Progenitor cell of endocrine pancreas (in vitro differentiated cells): Measurements from ENCODE around the gene SLC2A4. TPM values are rescaled to one million over a fixed set of nuclear protein-coding genes. Genes with fewer than 3 reads are reported as not detected.

ENCODE experiments used
- DNase-seq: peaks from one replicate; pipeline ENCODE4 v3.0.0; 2021; ENCODE audit warnings: low spot score; ENCODE audit not compliant: unreplicated experiment
- H3K27ac Mint-ChIP-seq: 2 replicates; pipeline ENCODE4 v1.8.0; 2021; ENCODE audit warnings: mild to moderate bottlenecking, moderate library complexity, mixed read lengths
- H3K27me3 Mint-ChIP-seq: 2 replicates; pipeline ENCODE4 v1.8.0; 2021; ENCODE audit warnings: mixed read lengths
- H3K36me3 Mint-ChIP-seq: 2 replicates; pipeline ENCODE4 v1.8.0; 2022; ENCODE audit warnings: mixed read lengths; ENCODE audit not compliant: insufficient read depth
- H3K4me1 Mint-ChIP-seq: 2 replicates; pipeline ENCODE4 v1.8.0; 2021; ENCODE audit warnings: low read depth, mixed read lengths
- H3K4me3 Mint-ChIP-seq: 2 replicates; pipeline ENCODE4 v1.8.0; 2021; ENCODE audit warnings: low read depth, mild to moderate bottlenecking, moderate library complexity, mixed read lengths
- H3K9me3 Mint-ChIP-seq: 2 replicates; pipeline ENCODE4 v1.8.0; 2021; ENCODE audit warnings: low read depth, mixed read lengths
- total RNA-seq: library from RNA; stranded (reverse); gene quantifications from 2 replicates; pipeline ENCODE4 v1.2.1, GENCODE V29; 2021
- TF ChIP-seq, protein P1 (sequence below): fragments of 200-600 bp; sonication (generic); IDR thresholded peaks from one replicate; pipeline ENCODE4 v1.5.0; 2021; ENCODE audit warnings: antibody characterized with exemption, mild to moderate bottlenecking; ENCODE audit not compliant: unreplicated experiment

The SLC2A4 gene
- total RNA-seq, 1 donor from 2014 or later = 1.5 TPM

- no peak for DNase-seq
- Mint-ChIP-seq H3K9me3 (no peaks in the 10 kb centered on the region), H3K27ac (no peak overlapping the region), H3K4me3 (no peak overlapping the region), H3K4me1 (peaks cover under 1% of the 10 kb centered on the region), H3K27me3 (no peaks in the 10 kb centered on the region), H3K36me3 (peaks cover 11% of the 10 kb centered on the region)
- TF ChIP-seq, protein P1, sequence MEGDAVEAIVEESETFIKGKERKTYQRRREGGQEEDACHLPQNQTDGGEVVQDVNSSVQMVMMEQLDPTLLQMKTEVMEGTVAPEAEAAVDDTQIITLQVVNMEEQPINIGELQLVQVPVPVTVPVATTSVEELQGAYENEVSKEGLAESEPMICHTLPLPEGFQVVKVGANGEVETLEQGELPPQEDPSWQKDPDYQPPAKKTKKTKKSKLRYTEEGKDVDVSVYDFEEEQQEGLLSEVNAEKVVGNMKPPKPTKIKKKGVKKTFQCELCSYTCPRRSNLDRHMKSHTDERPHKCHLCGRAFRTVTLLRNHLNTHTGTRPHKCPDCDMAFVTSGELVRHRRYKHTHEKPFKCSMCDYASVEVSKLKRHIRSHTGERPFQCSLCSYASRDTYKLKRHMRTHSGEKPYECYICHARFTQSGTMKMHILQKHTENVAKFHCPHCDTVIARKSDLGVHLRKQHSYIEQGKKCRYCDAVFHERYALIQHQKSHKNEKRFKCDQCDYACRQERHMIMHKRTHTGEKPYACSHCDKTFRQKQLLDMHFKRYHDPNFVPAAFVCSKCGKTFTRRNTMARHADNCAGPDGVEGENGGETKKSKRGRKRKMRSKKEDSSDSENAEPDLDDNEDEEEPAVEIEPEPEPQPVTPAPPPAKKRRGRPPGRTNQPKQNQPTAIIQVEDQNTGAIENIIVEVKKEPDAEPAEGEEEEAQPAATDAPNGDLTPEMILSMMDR = no peak
Observed at GRCh38 chr17:7321466-7321865, 39.9 kb downstream of the SLC2A4 start.

DNA sequence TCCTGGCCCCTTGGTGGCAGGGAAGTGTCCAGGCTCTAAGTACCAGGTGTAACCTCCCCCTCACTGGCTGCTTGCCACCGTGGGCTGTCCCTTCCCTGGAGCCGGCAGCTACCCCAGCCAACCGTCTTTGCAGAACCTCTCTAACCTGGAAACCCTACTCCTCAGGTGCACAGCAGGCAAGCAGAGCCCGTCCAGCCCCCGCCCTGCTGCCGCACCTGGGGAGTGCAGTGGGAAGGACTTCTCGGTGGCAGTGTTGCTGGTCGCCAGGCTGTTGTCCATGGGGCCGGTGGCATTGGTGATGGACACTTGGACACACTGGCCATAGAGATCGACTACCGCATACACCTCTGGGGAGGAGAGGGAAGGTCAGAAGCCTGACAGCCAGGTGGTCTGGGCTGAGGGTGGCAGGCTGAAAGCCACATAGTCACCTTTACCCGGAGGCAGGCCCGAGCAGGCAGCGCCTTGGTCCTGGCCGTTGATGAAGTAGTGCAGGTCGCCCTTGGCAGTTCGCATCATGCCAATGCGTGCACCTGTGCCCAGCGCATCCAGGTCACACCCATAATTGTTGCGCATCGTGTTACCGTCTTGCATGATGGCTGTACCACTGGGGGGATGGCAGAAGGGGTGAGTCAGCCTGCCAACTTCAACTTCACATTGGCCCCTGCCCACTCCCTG is 41.1 kb downstream of the SLC2A4 start:
- TF ChIP-seq, protein P1 = no peak
- no peaks in the 10 kb centered on the region for H3K27me3 Mint-ChIP-seq
- no peaks in the 10 kb centered on the region for H3K9me3 Mint-ChIP-seq
- H3K27ac Mint-ChIP-seq = no peak overlapping the region
- H3K36me3 Mint-ChIP-seq = peaks cover 9% of the 10 kb centered on the region
- no peaks in the 10 kb centered on the region for H3K4me1 Mint-ChIP-seq
- no peak overlapping the region for H3K4me3 Mint-ChIP-seq
- DNase-seq = no peak

- DNase-seq = peak; percentile 69
- Mint-ChIP-seq H3K27ac (no peak overlapping the region), H3K27me3 (no peaks in the 10 kb centered on the region), H3K4me1 (peaks cover 11% of the 10 kb centered on the region), H3K9me3 (no peaks in the 10 kb centered on the region), H3K4me3 (no peak overlapping the region), H3K36me3 (peaks cover 9% of the 10 kb centered on the region)
- TF ChIP-seq, protein P1 = peak; percentile 83
Observed at GRCh38 chr17:7323731-7324437, 42.4 kb downstream of the SLC2A4 start.

- DNase-seq = no peak
- Mint-ChIP-seq H3K36me3 (peaks cover 9% of the 10 kb centered on the region), H3K27me3 (no peaks in the 10 kb centered on the region), H3K4me1 (peaks cover 11% of the 10 kb centered on the region), H3K27ac (no peak overlapping the region), H3K9me3 (no peaks in the 10 kb centered on the region), H3K4me3 (no peak overlapping the region)
- TF ChIP-seq, protein P1 = peak; percentile 2
Observed at GRCh38 chr17:7324438-7324779, 42.9 kb downstream of the SLC2A4 start.

- Mint-ChIP-seq H3K4me3 (no peak overlapping the region), H3K36me3 (peaks cover 9% of the 10 kb centered on the region), H3K27me3 (no peaks in the 10 kb centered on the region), H3K27ac (no peak overlapping the region), H3K4me1 (peaks cover 11% of the 10 kb centered on the region), H3K9me3 (no peaks in the 10 kb centered on the region)
- DNase-seq = no peak
- TF ChIP-seq, protein P1 = no peak
Observed at GRCh38 chr17:7325031-7325528, 43.6 kb downstream of the SLC2A4 start.
